ENCODE results near the gene AP2B1.
"Not testable (repeated sequence)": the region's sequence is repeated elsewhere in the genome, so short reads cannot be mapped to it uniquely, and the experiment has no call there.

The AP2B1 gene

DNA sequence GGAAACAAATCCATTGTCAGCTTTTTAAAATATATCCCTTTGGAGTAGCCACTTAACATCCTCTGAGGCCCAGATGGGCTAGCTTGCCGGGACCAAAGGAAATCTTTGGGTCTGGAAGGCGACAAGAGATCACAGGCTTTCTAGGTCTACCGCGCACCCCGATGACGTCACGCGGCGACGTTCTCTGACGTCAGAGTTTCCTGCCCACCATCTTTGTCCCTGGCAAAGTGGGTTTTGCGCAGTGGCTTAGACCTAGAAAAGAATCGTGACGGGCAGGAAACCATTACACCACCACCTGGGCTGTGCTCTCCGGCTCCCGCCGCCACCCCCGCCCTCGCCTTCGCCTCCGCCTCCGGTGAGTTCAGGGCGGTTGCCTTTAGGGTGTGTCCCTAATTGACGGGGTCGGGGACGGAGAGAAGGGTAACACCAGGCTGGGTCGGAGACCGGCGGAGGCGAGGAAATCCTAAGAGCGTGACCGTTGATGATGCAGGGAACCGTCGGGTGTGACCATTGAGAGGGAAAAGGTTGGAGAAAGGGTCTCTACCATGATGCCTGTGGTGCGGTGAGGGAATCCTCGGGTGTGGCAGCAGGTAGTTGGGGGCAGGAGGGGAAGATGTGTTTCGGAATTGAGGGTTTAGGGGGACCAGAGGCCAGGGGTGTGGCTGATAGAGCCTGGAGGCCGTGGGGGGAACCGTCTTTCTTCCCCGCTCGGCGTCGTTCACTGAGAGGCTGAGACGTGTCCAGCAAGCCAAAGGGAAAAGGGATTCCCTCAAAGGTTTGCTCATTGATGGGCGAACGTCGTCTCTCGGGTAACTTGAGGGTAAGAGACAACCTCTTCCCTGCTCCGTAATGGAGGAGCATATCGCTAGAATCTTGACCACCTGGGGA is at the start of gene AP2B1:
TSS of gene AP2B1 (plus strand) at position 249 of the 888 bp plus-strand sequence. CDS start 6,709 bp downstream, outside the sequence.
- peak; percentile 96 for DNase-seq

DNA sequence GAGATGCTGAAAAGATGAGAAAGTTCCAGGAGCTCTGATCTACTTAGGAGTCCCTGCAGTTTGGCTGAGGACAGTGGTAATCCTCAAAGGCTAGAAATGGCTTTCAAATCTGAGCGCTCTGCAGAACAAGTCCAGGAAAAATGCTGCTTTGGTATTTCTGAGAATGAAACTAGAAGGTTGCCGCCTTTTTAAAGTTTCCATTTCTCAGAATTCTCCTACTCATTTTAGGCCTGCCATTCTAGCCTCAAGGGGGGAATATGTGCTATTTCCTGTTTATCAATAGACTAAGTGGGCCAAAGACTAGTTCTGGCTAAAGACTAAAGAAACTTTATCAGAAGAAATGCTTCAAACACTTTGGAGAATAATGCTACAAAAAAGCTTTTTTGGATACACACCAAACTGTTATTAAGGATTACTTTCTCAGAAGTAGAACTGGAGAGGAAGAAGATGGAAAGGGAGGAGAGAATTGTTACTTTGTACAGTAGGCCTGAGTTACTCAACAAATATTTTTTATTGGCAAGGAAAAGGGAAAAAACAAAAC is 49.5 kb upstream of the AP2B1 start, which contains the start of gene SLFN12L:
TSS of gene SLFN12L (minus strand) at position 78 of the 541 bp plus-strand sequence. CDS start 15,314 bp downstream, outside the sequence.
- DNase-seq = no peak

DNA sequence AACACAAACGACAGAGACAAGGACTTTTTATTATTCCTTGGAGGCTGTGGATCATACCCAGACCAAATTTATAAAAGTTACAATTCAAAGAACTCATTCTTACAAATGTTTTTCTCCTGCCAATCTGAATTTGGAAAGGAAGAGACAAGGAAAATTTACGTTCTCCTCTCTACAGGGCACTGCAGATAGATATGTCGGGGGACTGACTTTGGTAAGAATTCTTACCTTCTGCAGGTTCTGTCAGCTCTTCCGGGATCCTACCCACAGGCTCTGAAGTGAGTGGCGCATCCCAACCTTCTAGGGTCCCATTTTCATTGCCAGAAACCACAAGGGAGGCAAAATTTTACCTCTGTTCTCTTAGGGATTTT is 47.5 kb upstream of the AP2B1 start:
- no peak for DNase-seq

DNA sequence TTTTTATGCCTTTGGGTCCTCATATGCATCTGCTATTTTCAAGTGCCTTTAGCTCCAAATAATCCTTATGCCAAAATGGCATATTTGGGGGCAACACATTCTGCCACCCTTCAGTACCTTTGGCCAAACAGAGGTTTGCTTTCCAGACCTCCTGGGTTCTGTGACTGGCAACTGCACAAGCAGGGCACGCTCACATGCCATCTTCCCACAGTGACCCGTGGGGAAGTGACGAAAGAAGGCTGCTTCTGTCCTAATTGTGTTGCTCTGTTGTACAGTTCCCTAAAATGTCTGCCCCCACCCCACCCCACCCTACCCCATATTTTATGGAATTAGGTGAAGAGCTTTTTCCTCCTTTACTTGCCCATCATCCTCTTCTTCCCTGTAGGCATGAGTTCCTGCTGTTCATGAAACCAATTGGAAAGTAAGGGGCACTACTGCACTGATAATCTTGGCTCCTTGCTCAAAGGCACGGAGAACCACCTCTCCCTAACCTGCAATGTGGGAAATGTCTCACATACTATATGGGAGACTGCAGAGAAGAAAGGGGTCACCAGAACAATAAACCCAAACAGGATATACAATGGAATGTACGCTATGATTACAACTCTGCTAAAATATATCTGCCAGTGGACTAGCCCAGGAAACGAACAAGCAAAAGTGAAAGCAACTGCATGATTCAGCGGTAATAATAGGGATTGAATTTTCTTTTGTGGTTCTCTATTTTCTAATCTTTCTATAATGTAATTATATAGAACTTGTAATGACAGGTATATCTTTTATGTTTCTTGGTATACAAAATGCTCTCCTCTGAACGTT is 46.3 kb upstream of the AP2B1 start:
- peak; percentile 52 for DNase-seq

DNA sequence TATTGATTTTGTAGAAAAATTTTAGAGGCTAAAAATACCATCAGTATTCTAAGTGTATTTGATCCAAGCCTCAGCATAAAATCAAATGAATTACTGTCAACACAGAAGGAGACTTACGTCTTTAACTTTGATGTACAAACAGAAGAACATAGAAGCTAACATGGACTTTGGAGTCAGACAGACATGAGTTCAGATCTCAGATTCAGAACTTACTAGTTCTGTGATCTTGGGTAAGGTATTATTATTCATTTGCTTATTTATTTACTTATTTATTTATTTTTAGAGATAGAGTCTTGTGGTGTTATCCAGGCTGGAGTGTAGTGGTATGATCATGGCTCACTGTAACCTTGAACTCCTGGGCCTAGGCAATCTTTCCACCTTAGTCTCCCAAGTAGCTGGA is 45.7 kb upstream of the AP2B1 start:
- no peak for DNase-seq

DNA sequence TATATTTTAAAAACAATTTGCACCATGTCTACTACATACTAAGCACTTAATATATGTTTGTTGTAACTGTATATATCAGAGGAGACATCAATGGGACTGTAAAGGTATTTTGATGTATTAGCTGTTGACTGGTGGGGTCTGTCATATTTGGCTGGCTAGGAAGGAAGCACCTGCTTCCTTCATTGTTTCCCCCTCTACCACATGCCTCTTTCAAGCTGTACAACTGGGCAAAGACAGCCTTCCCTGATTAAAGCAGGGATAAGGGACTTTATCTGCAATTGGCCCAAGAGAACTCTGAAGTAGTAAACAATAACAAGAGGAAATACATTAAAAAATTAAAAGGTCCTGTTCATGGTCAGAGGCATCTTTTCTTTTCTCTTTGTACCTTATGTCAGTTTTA is 44.1 kb upstream of the AP2B1 start:
- peak; percentile 34 for DNase-seq

DNA sequence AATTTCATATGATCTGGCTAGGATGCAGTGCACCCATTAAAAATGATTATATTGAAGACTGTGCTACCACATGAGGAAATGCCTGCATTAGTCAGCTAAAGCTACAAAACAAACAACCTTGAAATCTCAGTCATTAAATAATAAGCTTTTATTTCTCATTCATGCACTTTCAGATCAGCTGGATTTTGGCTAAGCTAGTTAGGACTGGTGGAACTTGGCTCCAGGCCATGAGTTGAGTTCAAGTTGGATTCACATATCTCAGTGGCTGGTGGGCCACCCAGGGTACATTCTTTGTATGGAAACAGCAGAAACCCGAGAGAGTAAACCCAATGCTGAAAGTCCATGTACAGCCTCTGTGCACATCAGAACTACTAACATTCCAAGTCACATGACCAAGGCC is 43.3 kb upstream of the AP2B1 start:
- no peak for DNase-seq

DNA sequence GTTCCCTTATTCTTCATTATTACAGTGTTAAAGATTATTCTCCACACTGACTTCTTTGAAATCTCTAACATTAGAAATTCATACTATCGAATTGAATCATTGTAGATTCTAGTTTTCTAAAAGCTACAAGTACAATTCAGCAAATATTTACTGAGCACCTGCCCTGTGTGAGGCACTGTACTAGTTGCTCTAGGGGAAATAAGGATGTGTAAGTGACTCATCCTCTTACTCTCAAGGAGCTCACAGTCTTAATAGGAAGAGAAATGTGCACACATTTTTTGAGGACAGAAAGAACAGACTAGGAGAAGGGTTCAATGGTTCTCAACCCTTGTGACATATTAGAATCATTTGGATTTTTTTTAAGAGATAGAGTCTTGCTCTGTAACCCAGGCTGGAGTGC is 42.0 kb upstream of the AP2B1 start:
- DNase-seq = no peak

DNA sequence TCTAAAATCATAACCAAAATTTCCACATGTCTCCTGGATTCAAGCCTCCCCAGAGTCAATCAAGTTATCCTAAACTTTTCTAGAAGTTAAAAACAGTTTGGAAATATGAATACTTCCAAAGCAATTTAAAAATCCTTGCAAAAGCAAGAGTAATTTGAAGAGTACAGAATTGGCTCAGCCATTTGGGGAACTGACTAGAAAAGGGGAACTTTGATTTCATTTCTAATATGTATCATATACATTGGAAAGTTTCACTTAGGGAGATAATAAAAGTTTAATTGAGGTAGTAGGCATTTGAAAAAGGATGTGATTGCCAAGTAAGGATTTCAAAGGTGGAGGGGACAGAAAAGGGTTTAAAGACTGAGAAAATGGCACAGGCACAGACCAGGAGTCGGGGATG is 40.6 kb upstream of the AP2B1 start:
- no peak for DNase-seq

DNA sequence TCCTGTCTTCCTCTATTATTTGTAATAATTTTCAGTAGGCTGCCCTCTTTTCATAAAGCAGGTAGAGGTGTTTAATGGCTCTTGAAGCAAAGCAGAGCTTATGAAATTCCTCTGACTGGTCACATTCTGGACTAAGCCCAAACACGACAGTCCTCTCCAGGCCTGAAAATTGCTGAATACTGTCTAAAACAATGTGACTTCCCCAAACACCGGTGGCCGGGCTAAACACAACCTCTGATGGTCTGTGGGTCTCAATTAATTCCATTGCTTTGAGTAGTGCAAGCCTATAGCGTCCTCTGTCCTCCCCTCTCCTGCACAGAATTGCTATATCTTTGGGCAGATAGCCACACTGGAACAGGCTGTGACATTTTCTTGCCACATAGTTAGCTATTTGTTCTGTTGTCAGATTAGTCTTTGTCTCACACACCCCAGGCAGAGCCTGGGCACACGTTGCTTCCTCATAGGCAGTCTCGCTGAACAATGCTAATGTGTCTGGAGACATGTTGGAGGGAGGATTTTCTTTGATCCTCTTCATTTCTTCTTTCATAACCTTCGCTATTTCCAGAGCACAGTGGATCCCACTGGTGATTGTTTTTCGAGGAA is 38.8 kb upstream of the AP2B1 start:
- DNase-seq = no peak

DNA sequence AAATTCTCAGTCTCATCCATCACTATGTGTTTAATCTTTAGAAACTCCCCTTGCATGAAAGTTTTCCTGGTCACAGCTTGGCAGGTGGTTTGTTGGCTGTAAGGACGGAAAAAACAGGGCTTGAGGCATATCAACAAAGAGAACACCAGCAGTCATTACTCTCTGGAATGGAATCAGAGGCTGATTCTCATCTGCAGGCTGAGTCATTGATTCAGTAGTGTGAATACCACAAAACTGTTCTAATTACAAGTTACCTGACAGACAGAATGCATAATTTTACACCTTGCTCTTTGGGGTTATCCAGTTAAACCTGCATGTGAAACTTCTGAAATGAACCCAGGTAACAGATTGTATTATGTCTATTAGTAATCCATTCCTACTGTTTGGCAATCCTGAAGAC is 38.1 kb upstream of the AP2B1 start:
- DNase-seq = no peak

DNA sequence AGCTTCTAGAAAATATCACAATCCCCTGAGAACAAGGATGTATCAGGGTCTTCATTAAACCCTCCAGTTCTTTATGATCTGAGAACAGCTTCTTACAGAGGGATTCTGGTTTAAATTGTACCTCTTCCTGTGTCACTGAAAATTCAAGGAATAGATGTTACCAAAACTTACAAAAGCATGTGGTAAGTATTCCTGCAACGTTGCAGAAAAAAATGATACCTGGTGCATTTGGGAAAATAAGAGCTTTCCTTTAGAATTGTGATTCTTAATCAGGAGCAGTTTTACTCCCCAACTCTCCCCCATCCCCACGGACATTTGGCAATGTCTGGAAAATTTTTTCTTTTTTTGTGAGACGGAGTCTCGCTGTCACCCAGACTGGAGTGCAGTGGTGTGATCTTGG is 33.8 kb upstream of the AP2B1 start:
- no peak for DNase-seq

DNA sequence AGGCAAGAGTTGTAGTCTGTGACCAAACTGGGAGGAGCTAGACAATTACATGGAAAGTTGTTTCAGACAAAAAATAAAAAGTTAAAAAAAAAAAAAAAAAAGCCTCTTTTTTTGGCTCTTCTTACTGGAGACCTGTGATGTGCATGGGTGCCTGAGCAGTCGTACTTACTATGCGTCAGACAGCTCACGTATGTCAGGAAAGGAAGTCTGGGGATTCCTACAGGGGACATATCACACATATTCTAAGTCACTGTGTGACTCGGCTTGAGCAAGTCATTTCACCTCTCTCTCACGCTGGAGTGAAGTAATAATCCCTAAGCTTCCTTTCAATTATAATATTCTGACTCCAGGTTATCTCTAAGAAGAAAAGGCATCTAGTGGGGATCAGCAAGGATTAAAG is 32.5 kb upstream of the AP2B1 start:
- DNase-seq = no peak

DNA sequence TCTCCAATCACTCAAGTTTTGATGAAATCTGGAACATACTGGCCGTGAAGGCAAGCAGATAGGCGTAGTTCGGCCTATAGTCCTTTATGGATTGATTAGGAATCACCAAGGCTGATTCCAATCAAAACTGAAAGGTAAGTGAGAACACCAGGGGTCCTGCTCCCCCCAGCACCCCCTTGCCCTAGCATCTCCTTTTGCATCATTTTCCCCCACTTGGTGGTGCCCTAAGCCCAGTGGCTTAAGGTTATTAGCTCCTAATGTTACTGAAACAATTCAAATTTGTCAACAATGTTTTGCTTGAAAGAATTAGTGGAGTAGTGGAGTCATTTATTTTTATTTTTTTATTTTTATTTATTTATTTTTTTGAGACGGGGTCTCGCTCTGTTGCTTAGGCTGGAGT is 31.4 kb upstream of the AP2B1 start:
- no peak for DNase-seq

DNA sequence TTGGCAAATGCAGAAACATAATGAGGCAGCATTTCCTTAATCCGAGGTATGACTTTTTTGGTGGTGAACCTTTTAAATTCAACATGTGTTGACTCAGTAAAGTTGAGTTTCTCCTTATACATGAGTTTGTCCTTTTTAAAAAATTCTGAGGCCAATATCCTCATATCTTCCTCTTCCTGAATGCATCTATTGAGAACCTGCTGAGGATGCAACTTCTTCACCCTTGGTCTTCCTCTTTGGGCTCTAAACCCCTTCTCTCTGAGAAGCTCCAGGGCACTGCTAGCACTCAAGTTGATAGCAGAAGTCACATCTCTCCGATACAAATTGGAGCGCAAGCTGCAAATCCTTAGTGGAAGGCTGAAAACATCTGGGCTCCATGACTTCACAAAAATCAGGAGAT is 29.8 kb upstream of the AP2B1 start:
- no peak for DNase-seq

DNA sequence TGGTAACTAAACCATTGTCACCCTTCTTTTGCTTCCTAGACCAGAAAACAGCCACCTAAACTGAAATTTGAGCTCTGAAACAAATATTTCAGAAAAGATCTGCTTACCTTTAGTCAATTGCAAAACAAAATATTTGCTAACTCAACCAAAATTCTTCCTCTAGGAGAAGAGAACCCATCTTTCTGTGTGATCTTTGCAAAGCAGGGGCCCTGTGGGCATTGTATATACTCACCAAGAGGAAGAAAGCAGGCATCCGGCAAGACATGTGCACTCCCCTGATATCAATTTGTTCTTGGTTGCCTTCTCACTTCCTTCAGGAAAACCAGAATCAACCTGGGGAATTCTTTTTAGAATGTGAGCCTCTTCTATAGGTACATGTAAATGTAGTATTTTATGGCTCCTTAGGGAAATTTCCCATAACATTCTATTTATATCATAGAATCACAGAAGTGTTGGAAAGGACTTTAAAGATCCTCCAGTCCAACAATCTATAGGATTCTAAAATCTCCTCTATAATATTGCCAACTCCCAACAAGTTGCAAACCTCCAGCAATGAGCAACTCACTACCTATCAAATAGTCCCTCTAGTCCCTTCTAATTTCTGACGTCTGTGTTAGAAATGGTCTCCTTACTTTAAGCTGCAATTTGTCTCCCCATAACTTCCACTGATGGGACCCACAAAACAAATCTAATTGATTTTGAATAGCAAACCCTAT is 27.5 kb upstream of the AP2B1 start:
- DNase-seq = no peak

DNA sequence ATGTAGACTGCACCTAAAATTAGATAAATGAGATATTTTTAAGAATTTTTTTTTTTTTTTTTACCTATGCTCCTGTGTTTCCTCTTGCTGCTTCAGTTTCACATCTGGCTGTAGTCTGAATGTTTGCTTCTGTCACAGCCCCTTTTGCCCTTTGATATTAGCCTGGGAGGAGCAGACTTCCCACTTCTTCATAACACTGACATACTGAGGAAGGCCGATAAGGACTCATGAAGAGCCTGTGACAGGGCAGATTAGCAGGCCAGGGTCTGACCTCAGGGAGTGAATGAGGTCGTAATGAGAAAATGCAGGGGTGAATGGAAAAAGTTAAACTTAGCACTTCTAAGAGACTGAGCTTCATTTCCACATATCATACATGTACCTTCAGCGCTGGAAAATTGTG is 26.4 kb upstream of the AP2B1 start, which contains the start of gene SLFN14:
TSS of gene SLFN14 (minus strand) at position 117 of the 400 bp plus-strand sequence. CDS start 2,757 bp downstream, outside the sequence.
- DNase-seq = peak; percentile 42

DNA sequence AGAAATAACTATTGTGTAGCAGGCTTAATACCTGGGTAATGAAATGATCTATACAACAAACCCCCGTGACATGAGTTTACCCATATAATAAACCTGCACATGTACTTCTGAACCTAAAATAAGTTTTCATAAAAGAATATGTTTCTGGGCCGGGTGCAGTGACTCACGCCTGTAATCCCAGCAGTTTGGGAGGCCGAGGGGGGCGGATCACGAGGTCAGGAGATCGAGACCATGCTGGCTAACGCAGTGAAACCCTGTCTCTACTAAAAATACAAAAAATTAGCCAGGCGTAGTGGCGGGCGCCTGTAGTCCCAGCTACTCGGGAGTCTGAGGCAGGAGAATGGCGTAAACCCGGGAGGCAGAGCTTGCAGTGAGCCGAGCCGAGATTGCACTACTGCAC is 23.9 kb upstream of the AP2B1 start:
- not testable (repeated sequence) for DNase-seq

DNA sequence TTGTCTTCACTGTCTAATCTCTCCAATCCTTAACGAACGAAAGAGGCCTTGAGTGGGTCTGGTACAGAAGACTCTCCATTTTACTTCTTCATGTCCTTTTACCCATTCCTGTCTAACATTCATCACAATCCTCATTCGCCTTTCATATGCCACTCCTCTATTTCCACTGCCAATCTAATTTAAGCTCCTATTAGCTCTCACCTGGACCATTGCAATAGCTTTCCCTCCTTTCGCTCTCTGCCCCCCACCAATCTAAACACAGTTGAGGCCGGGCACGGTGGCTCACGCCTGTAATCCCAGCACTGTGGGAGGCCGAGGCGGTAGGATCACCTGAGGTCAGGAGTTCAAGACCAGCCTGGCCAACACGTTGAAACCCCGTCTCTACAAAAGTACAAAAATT is 20.2 kb upstream of the AP2B1 start:
- DNase-seq = no peak

DNA sequence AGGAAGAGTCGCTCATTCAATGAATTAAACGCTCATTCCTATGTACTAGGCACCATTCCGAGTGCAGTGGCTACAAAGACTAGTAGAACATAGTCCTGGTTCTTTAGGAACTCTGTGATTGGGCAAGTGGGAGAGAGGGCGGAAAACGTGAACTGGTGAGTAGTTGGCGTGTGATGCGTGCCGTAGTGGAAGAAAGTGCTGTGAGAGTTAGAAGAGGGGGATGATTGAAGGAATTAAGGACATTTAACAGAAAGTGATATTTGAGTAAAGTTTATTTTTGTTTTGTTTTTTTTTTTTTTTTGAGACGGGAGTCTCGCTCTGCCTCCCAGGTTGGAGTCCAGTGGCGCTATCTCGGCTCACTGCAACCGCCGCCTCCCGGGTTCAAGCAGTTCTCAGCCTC is 18.6 kb upstream of the AP2B1 start:
- no peak for DNase-seq

DNA sequence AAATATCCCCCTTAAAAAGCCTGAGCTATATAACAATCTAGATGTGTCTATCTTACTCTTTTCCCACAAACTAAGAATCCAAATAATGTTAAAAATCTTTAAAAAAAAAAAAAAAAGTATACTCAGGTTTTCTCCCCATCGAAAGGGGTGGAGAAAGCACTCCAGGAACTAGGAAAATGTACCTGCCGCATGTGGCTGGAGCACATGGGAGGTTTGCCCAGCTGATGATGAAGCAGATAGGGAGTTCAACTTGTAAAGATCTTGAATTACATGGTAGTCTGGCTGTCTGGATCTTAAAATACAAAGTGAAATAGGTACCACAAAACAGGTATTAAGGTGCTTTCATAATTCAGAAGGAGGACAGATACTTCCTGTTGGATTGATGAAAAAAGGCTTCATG is 17.7 kb upstream of the AP2B1 start:
- no peak for DNase-seq

DNA sequence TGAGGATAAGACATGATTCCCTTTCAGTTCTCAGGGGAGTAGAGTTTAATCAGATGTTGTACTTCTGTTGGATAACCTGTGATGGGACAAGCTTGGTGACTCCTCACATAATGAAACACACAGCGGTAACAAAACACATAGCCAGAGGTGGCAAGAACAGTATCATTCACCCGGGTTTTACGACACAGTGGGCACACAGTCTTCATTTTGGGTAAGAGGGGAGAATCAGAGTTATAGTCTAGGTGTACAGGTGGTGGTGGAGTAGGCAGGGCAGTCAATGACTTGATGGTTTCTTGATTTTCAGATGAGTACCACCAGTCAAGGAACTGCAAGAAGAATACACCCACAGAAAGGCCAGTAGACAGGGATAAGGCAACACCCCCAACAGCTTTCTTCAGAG is 11.4 kb upstream of the AP2B1 start:
- DNase-seq = no peak

DNA sequence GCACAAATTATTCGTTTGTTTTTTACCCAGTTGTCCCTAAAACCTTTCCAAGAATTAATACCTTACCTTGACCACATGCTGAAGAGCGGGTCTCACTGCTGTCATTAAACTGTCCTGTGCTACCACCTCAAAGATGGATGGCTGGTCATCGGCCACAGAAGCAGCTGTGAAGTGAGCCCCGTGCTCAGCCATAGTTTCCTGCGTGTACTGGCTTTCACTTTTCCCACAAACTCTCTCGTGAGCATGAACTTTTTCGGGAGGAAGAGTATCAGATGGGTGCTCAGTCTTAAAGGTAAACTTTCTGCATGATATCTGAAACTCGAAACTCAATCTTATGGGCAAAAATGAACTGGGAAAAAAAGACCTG is 9.3 kb upstream of the AP2B1 start:
- peak; percentile 71 for DNase-seq
